Measurements from ENCODE around the gene LRMDA.

The LRMDA gene

GRCh38 chr10:75726522-75727483 lies 295.4 kb downstream of the LRMDA start:
- ChIA-PET POLR2A (no interaction called here), CTCF (interaction anchor here (0.6 kb wide), 1 partner anchor 777 kb away, joined by 4 read pairs; no protein-coding TSS in a partner anchor)
- Histone ChIP-seq H3K36me3 (ENCODE audit: control insufficient read depth in 2 of 2, insufficient read depth in 1 of 2, low read length in 2 of 2) (no peaks in the 10 kb centered on the region), H3K4me1 (ENCODE audit: control insufficient read depth, insufficient read depth, low read length) (no peaks in the 10 kb centered on the region), H3K9me3 (ENCODE audit: control insufficient read depth, insufficient read depth, low read depth, low read length) (no peaks in the 10 kb centered on the region), H3K4me3 (ENCODE audit: low read depth, low read length) (no peak overlapping the region), H3K27ac (ENCODE audit: extremely low read depth, low read depth, low read length) (no peak overlapping the region)
- TF ChIP-seq ZNF174 (tag by site-specific recombination; IDR thresholded peaks at IDR 0.05) (no peak), PRDM10 (tag by site-specific recombination; IDR thresholded peaks at IDR 0.05) (no peak), PRDM4 (tag by site-specific recombination; IDR thresholded peaks at IDR 0.05) (no peak), ZNF266 (tag by site-specific recombination; IDR thresholded peaks at IDR 0.05; ENCODE audit: low read depth) (no peak), ZBTB20 (tag by site-specific recombination; IDR thresholded peaks at IDR 0.05) (no peak), ZNF18 (tag by site-specific recombination; IDR thresholded peaks at IDR 0.05) (no peak)

- ChIA-PET POLR2A (no interaction called here), CTCF (no interaction called here)
- H3K36me3 ChIP-seq (ENCODE audit: control insufficient read depth in 2 of 2, insufficient read depth in 1 of 2, low read length in 2 of 2), result no peaks in the 10 kb centered on the region
- no peak overlapping the region for H3K27ac ChIP-seq (ENCODE audit: extremely low read depth, low read depth, low read length)
- no peaks in the 10 kb centered on the region for H3K4me1 ChIP-seq (ENCODE audit: control insufficient read depth, insufficient read depth, low read length)
- H3K9me3 ChIP-seq (ENCODE audit: control insufficient read depth, insufficient read depth, low read depth, low read length), result no peaks in the 10 kb centered on the region
- no peak overlapping the region for H3K4me3 ChIP-seq (ENCODE audit: low read depth, low read length)
- TF ChIP-seq ZNF529 (tag by site-specific recombination; IDR thresholded peaks at IDR 0.05; ENCODE audit: insufficient replicate concordance) (no peak), ZSCAN23 (tag by site-specific recombination; IDR thresholded peaks at IDR 0.05) (no peak), PATZ1 (tag by site-specific recombination; IDR thresholded peaks at IDR 0.05) (no peak), ZNF843 (tag by site-specific recombination; IDR thresholded peaks at IDR 0.05) (no peak), ZNF366 (tag by site-specific recombination; conservative IDR thresholded peaks at IDR 0.05) (no peak), ZNF585B (tag by site-specific recombination; IDR thresholded peaks at IDR 0.05) (no peak), ZNF280D (tag by site-specific recombination; IDR thresholded peaks at IDR 0.05) (no peak), ZNF341 (tag by site-specific recombination; IDR thresholded peaks at IDR 0.05; ENCODE audit: low read depth) (no peak), ZNF639 (tag by site-specific recombination; IDR thresholded peaks at IDR 0.05) (no peak)
Observed at GRCh38 chr10:75730847-75731246, 299.4 kb downstream of the LRMDA start.
